DOHH2 (cell line): Measurements from ENCODE around the gene MAP6D1.
A peak's percentile ranks its signal among the peaks of the same experiment; 100 is the strongest.

ENCODE experiments used
- H3F3A ChIP-seq: fragments of 200-600 bp; sonication (generic), shearing (Covaris generic); 2 replicates; pipeline ENCODE4 v1.6.0; 2016; ENCODE audit warnings: antibody characterized with exemption, mild to moderate bottlenecking; ENCODE audit not compliant: control insufficient read depth, insufficient read depth
- H3K27ac ChIP-seq: fragments of 200-600 bp; sonication (generic); 2 replicates; pipeline ENCODE4 v1.5.1; 2014; ENCODE audit warnings: low read depth, mild to moderate bottlenecking, low read length, moderate library complexity
- H3K27me3 ChIP-seq: fragments of 200-600 bp; sonication (generic); 2 replicates; pipeline ENCODE4 v1.6.1; 2014; ENCODE audit warnings: mild to moderate bottlenecking, low read length, mixed read lengths; ENCODE audit not compliant: control insufficient read depth
- H3K36me3 ChIP-seq: fragments of 200-600 bp; sonication (generic); 2 replicates; pipeline ENCODE4 v1.6.1; 2014; ENCODE audit warnings: mild to moderate bottlenecking, low read length, moderate library complexity, mixed read lengths; ENCODE audit not compliant: control insufficient read depth
- H3K4me1 ChIP-seq: fragments of 200-600 bp; sonication (generic); 2 replicates; pipeline ENCODE4 v1.6.1; 2014; ENCODE audit warnings: mild to moderate bottlenecking, low read length, mixed read lengths; ENCODE audit not compliant: control insufficient read depth
- H3K4me2 ChIP-seq: fragments of 200-600 bp; sonication (generic); 2 replicates; pipeline ENCODE4 v1.6.0; 2014; ENCODE audit warnings: mild to moderate bottlenecking, low read length, moderate library complexity
- H3K4me3 ChIP-seq: fragments of 200-600 bp; sonication (generic); 2 replicates; pipeline ENCODE4 v1.5.1; 2014; ENCODE audit warnings: mild to moderate bottlenecking, low read length, mixed read lengths
- H3K79me2 ChIP-seq: fragments of 200-600 bp; sonication (generic); 2 replicates; pipeline ENCODE4 v1.6.1; 2014; ENCODE audit warnings: mild to moderate bottlenecking, low read length, mixed read lengths; ENCODE audit not compliant: control insufficient read depth
- H3K9me2 ChIP-seq: fragments of 200-600 bp; sonication (generic); replicated peaks from 2 replicates; pipeline ENCODE4 v1.6.1; 2014; ENCODE audit warnings: mild to moderate bottlenecking, low read length, mixed read lengths; ENCODE audit not compliant: control insufficient read depth
- H3K9me3 ChIP-seq: fragments of 200-600 bp; sonication (generic); 2 replicates; pipeline ENCODE4 v1.6.1; 2014; ENCODE audit warnings: antibody characterized with exemption, low read length, mixed read lengths; ENCODE audit not compliant: control insufficient read depth, insufficient read depth
- H4K20me1 ChIP-seq: fragments of 200-600 bp; sonication (generic); 2 replicates; pipeline ENCODE4 v1.6.0; 2014; ENCODE audit warnings: low read depth, mild to moderate bottlenecking, antibody characterized with exemption, low read length, moderate library complexity; ENCODE audit not compliant: control insufficient read depth, insufficient read depth
- EZH2phosphoT487 ChIP-seq: fragments of 200-600 bp; sonication (generic); IDR thresholded peaks from 2 replicates; pipeline ENCODE4 v1.6.1; 2017; ENCODE audit warnings: borderline replicate concordance, mild to moderate bottlenecking, antibody characterized with exemption, low read length, moderate library complexity, mixed read lengths
- TF ChIP-seq, protein P1 (sequence below): fragments of 200-600 bp; sonication (generic); IDR thresholded peaks from one replicate; pipeline ENCODE4 v1.5.1; 2014; ENCODE audit warnings: antibody characterized with exemption, mild to moderate bottlenecking, low read depth, low read length; ENCODE audit not compliant: poor library complexity, severe bottlenecking

The MAP6D1 gene

GRCh38 chr3:183769453-183769852 is 55.9 kb downstream of the MAP6D1 start:
- Histone ChIP-seq H3K9me3 (no peaks in the 10 kb centered on the region), H3K9me2 (no peaks in the 10 kb centered on the region), H3K79me2 (no peaks in the 10 kb centered on the region), H4K20me1 (no peaks in the 10 kb centered on the region), H3K27ac (no peak overlapping the region), H3K36me3 (peaks cover 73% of the 10 kb centered on the region), H3K4me1 (peaks cover 15% of the 10 kb centered on the region), H3K27me3 (no peaks in the 10 kb centered on the region), H3F3A (peaks cover 13% of the 10 kb centered on the region), H3K4me2 (no peak overlapping the region), H3K4me3 (no peak overlapping the region)
- TF ChIP-seq EZH2phosphoT487, result no peak
- TF ChIP-seq, protein P1, sequence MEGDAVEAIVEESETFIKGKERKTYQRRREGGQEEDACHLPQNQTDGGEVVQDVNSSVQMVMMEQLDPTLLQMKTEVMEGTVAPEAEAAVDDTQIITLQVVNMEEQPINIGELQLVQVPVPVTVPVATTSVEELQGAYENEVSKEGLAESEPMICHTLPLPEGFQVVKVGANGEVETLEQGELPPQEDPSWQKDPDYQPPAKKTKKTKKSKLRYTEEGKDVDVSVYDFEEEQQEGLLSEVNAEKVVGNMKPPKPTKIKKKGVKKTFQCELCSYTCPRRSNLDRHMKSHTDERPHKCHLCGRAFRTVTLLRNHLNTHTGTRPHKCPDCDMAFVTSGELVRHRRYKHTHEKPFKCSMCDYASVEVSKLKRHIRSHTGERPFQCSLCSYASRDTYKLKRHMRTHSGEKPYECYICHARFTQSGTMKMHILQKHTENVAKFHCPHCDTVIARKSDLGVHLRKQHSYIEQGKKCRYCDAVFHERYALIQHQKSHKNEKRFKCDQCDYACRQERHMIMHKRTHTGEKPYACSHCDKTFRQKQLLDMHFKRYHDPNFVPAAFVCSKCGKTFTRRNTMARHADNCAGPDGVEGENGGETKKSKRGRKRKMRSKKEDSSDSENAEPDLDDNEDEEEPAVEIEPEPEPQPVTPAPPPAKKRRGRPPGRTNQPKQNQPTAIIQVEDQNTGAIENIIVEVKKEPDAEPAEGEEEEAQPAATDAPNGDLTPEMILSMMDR, result no peak

DNA sequence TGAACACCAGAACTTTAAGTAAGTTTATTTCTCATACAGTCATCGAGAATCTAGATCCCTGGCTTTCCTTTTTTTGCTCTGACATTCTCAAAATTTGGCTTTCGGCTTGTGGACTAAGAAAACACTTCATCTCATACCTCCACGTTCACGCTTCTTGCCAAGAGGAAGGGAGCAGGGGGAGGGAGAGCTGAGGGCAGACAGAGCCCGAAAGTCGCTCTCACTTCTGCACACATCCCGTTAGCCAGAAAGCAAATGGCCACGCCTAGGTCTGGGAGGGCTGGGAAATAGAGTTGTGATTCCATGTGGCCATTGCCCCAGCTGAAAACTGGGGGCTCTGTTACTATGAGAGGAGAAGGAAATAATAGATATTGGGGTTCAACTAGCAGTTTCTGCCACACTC is 57.3 kb downstream of the MAP6D1 start:
- H3K4me2 ChIP-seq, result no peak overlapping the region
- H3K27me3 ChIP-seq, result no peaks in the 10 kb centered on the region
- peaks cover 16% of the 10 kb centered on the region for H3K4me1 ChIP-seq
- H3F3A ChIP-seq, result peaks cover 13% of the 10 kb centered on the region
- no peak overlapping the region for H3K27ac ChIP-seq
- H3K9me3 ChIP-seq, result no peaks in the 10 kb centered on the region
- H3K36me3 ChIP-seq, result peaks cover 64% of the 10 kb centered on the region
- H3K79me2 ChIP-seq, result no peaks in the 10 kb centered on the region
- H3K9me2 ChIP-seq, result no peaks in the 10 kb centered on the region
- TF ChIP-seq, protein P1, result no peak
- no peak for TF ChIP-seq EZH2phosphoT487
- no peaks in the 10 kb centered on the region for H4K20me1 ChIP-seq
- H3K4me3 ChIP-seq, result no peak overlapping the region

- TF ChIP-seq EZH2phosphoT487, result no peak
- TF ChIP-seq, protein P1, result peak; percentile 80
- Histone ChIP-seq H3K36me3 (peaks cover 61% of the 10 kb centered on the region), H3K27ac (no peak overlapping the region), H3K4me3 (no peak overlapping the region), H3K27me3 (no peaks in the 10 kb centered on the region), H3K9me3 (no peaks in the 10 kb centered on the region), H3F3A (peaks cover 13% of the 10 kb centered on the region), H3K79me2 (no peaks in the 10 kb centered on the region), H4K20me1 (no peaks in the 10 kb centered on the region), H3K9me2 (no peaks in the 10 kb centered on the region), H3K4me1 (peaks cover 16% of the 10 kb centered on the region), H3K4me2 (no peak overlapping the region)
Observed at GRCh38 chr3:183766745-183767606, 58.4 kb downstream of the MAP6D1 start.
